Prostate gland (tissue), 2 donors: ENCODE results near the gene PACSIN1. TPM values are rescaled to one million over a fixed set of nuclear protein-coding genes. Genes with fewer than 3 reads are reported as not detected.

ENCODE experiments used
- DNase-seq: peaks from one replicate; pipeline ENCODE4 v3.0.0-alpha.2; 2019; ENCODE audit warnings: low spot score
- H3K27ac ChIP-seq, 2 donors: fragments of 200-600 bp; sonication (generic); 2 replicates each; pipeline ENCODE4 v1.5.1; 2017 to 2019
- H3K27me3 ChIP-seq: fragments of 200-600 bp; sonication (generic); replicated peaks from 2 replicates; pipeline ENCODE4 v1.5.1; 2019; ENCODE audit not compliant: insufficient read depth
- H3K36me3 ChIP-seq, 2 donors: fragments of 200-600 bp; sonication (generic); 1 replicate in 1 of 2; 2 replicates in 1 of 2; pipeline versions ENCODE4 v1.5.1 to v1.8.1; 2017 to 2019
- H3K4me1 ChIP-seq: fragments of 200-600 bp; sonication (generic); replicated peaks from 2 replicates; pipeline ENCODE4 v1.5.1; 2019
- H3K4me3 ChIP-seq, 2 donors: fragments of 200-600 bp; sonication (generic); 2 replicates each; pipeline ENCODE4 v1.5.1; 2017 to 2019
- H3K9me3 ChIP-seq: fragments of 200-600 bp; sonication (generic); 2 replicates; pipeline ENCODE4 v1.5.1; 2017
- CTCF ChIP-seq, 4 experiments: fragments of 200-600 bp in 2 of 4; fragments of 450-650 bp in 2 of 4; sonication (generic) in 2 of 4; IDR thresholded peaks; 1 replicate in 3 of 4; 2 replicates in 1 of 4; pipeline ENCODE4 v1.5.1; 2016 to 2019; ENCODE audit warnings: antibody characterized with exemption in 4 of 4, mild to moderate bottlenecking in 2 of 4, moderate library complexity in 2 of 4
- POLR2A ChIP-seq: fragments of 450-650 bp; IDR thresholded peaks from one replicate; pipeline ENCODE4 v1.6.1; 2016; ENCODE audit warnings: antibody characterized with exemption, mild to moderate bottlenecking
- POLR2AphosphoS5 ChIP-seq: sonication (generic); formaldehyde crosslinking; IDR thresholded peaks from one replicate; pipeline ENCODE4 v1.6.1; 2017; ENCODE audit warnings: antibody characterized with exemption
- WGBS: methylation state at CpG from one replicate; pipeline ENCODE4 v1.1.5; 2018; 5-methylcytosine and 5-hydroxymethylcytosine counted together
- intact Hi-C: fragments of 100-400 bp; cut with DNase I; formaldehyde crosslinking; loops from one replicate; pipeline ENCODE4 v1.14.2; 2022
- total RNA-seq, 2 donors: library from RNA; depleted of rRNA; stranded (reverse); fragments of >200 nt; gene quantifications; one replicate each; pipeline ENCODE4 v1.1.0, GENCODE V29; 2016

PACSIN1 gene
- total RNA-seq, 2 donors from 2014 or later, result 0.32 to 0.57 TPM

GRCh38 chr6:34536959-34537848 lies 71.3 kb downstream of the PACSIN1 start:
- intact Hi-C loops, result no loop called here

GRCh38 chr6:34537922-34538550 lies 72.2 kb downstream of the PACSIN1 start:
- peaks cover 30% of the 10 kb centered on the region for H3K4me1 ChIP-seq
- 77% methylated on average over 18 of the region's 19 CpGs for WGBS
- peak overlapping the region; percentile 32 to 84 for H3K27ac ChIP-seq
- intact Hi-C loops, result no loop called here
- H3K9me3 ChIP-seq, result no peaks in the 10 kb centered on the region
- H3K27me3 ChIP-seq, result no peaks in the 10 kb centered on the region
- TF ChIP-seq POLR2AphosphoS5 (no peak), CTCF (IDR thresholded peaks at IDR 0.05) (no peak), POLR2A (no peak)
- H3K36me3 ChIP-seq, result no peaks in the 10 kb centered on the region
- DNase-seq, result peak; percentile 39
- no peak overlapping the region for H3K4me3 ChIP-seq

More at GRCh38 chr6:34536959-34537848, 71.3 kb downstream of the PACSIN1 start:
- Histone ChIP-seq H3K4me3 (no peak overlapping the region), H3K4me1 (peaks cover 30% of the 10 kb centered on the region), H3K9me3 (no peaks in the 10 kb centered on the region), H3K27me3 (no peaks in the 10 kb centered on the region), H3K36me3 (no peaks in the 10 kb centered on the region), H3K27ac (peak overlapping the region; percentile 81 to 84)
- 74% methylated on average over 15 of the region's 15 CpGs for WGBS
- no peak for DNase-seq
- no peak for TF ChIP-seq CTCF (IDR thresholded peaks at IDR 0.05)
- no peak for TF ChIP-seq POLR2AphosphoS5
- no peak for TF ChIP-seq POLR2A

- DNase-seq, result no peak
- peak overlapping the region; percentile 18 to 84 for H3K27ac ChIP-seq
- H3K27me3 ChIP-seq, result no peaks in the 10 kb centered on the region
- intact Hi-C loops, result no loop called here
- H3K4me1 ChIP-seq, result peaks cover 30% of the 10 kb centered on the region
- 67% methylated on average over 6 of the region's 6 CpGs for WGBS
- TF ChIP-seq CTCF (IDR thresholded peaks at IDR 0.05) (no peak), POLR2A (no peak), POLR2AphosphoS5 (no peak)
- H3K36me3 ChIP-seq, result no peaks in the 10 kb centered on the region
- no peaks in the 10 kb centered on the region for H3K9me3 ChIP-seq
- H3K4me3 ChIP-seq, result no peak overlapping the region
These were observed 72.7 kb downstream of the PACSIN1 start for GRCh38 chr6:34538581-34538980.

GRCh38 chr6:34539181-34539580 lies 73.3 kb downstream of the PACSIN1 start:
- TF ChIP-seq POLR2A, result no peak
- no peak for TF ChIP-seq CTCF (IDR thresholded peaks at IDR 0.05)
- no peak for TF ChIP-seq POLR2AphosphoS5
- DNase-seq, result no peak
- H3K27ac ChIP-seq, result peak overlapping the region; percentile 57 to 84
- H3K4me1 ChIP-seq, result peaks cover 30% of the 10 kb centered on the region
- intact Hi-C loops, result no loop called here
- no peaks in the 10 kb centered on the region for H3K36me3 ChIP-seq
- H3K9me3 ChIP-seq, result no peaks in the 10 kb centered on the region
- no peaks in the 10 kb centered on the region for H3K27me3 ChIP-seq
- H3K4me3 ChIP-seq, result no peak overlapping the region
- WGBS, result 69% methylated on average over 14 of the region's 14 CpGs
